ENCODE data around the gene GGNBP2.
"Not testable (repeated sequence)": the region's sequence is repeated elsewhere in the genome, so short reads cannot be mapped to it uniquely, and the experiment has no call there.

GGNBP2 gene

GRCh38 chr17:36602924-36603384 is 58.2 kb downstream of the GGNBP2 start:
- DNase-seq = peak; percentile 40

GRCh38 chr17:36605028-36605427 is 60.3 kb downstream of the GGNBP2 start:
- not testable (repeated sequence) for DNase-seq

- DNase-seq = no peak
Observed at GRCh38 chr17:36608280-36608679, 63.6 kb downstream of the GGNBP2 start.

- no peak for DNase-seq
Observed at GRCh38 chr17:36608794-36609497, 64.2 kb downstream of the GGNBP2 start.

GRCh38 chr17:36609498-36609862 is 64.8 kb downstream of the GGNBP2 start:
- no peak for DNase-seq

- no peak for DNase-seq
Observed at GRCh38 chr17:36610474-36610873, 65.8 kb downstream of the GGNBP2 start.

- DNase-seq = no peak
Observed at GRCh38 chr17:36611345-36612072, 66.8 kb downstream of the GGNBP2 start.

- DNase-seq = no peak
Observed at GRCh38 chr17:36612323-36612722, 67.6 kb downstream of the GGNBP2 start.

GRCh38 chr17:36613155-36613554 is 68.4 kb downstream of the GGNBP2 start:
- DNase-seq = no peak

- no peak for DNase-seq
Observed at GRCh38 chr17:36614081-36614480, 69.4 kb downstream of the GGNBP2 start.

- no peak for DNase-seq
Observed at GRCh38 chr17:36614933-36615332, 70.2 kb downstream of the GGNBP2 start.

GRCh38 chr17:36616061-36617029 is 71.6 kb downstream of the GGNBP2 start:
- DNase-seq = no peak

- DNase-seq = no peak
Observed at GRCh38 chr17:36617773-36618172, 73.1 kb downstream of the GGNBP2 start.

GRCh38 chr17:36623281-36623680 is 78.6 kb downstream of the GGNBP2 start:
- no peak for DNase-seq

GRCh38 chr17:36625188-36625587 is 80.5 kb downstream of the GGNBP2 start:
- no peak for DNase-seq

GRCh38 chr17:36627101-36627500 is 82.4 kb downstream of the GGNBP2 start:
- DNase-seq = no peak

- no peak for DNase-seq
Observed at GRCh38 chr17:36628576-36628975, 83.9 kb downstream of the GGNBP2 start.

GRCh38 chr17:36629252-36629847 is 84.6 kb downstream of the GGNBP2 start:
- peak; percentile 64 for DNase-seq

GRCh38 chr17:36629970-36630502 is 85.3 kb downstream of the GGNBP2 start:
- DNase-seq = no peak

- DNase-seq = no peak
Observed at GRCh38 chr17:36631022-36631421, 86.3 kb downstream of the GGNBP2 start.

GRCh38 chr17:36632916-36633771 is 88.4 kb downstream of the GGNBP2 start:
- DNase-seq = no peak
